HCEC 1CT (cell line): Measurements from ENCODE around the gene CTNNA1.

Experiments used
- DNase-seq: peaks from one replicate; pipeline ENCODE4 v3.0.0-alpha.2; 2017

The CTNNA1 gene

DNA sequence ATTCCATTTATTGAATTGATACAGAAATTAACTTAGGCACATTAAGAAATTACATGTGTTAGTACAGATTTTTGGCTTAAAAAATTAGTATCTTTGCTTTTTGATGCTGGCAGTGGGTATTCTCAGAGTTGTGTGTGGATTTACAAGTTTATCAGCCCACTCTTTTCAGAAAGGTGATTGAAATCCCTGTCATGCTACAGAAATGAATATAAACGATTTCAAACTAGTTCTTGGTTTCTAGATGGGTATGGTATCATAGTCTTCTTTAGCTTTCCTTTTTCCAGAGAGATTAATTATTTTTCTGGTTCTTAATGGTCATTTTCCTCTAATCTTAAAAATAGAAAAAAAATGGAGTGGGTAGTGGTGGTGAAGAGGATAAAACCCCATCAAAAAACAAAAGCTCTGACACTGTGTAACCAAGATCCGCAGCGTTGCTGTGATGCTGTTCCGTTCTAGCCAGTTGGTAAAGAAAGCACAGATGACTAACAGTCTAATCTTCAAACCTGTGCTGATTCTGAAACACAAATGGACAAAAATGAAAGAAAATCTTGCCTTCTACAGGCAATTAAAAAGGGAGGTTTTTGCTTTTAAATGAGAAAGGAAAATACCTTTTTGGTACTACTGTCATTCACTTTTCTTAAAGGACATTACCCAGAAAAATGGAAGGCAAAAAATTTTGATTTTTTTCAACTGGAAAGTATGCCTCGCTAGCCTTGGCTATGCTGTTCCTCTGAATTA is 116.7 kb downstream of the CTNNA1 start:
- DNase-seq = no peak

DNA sequence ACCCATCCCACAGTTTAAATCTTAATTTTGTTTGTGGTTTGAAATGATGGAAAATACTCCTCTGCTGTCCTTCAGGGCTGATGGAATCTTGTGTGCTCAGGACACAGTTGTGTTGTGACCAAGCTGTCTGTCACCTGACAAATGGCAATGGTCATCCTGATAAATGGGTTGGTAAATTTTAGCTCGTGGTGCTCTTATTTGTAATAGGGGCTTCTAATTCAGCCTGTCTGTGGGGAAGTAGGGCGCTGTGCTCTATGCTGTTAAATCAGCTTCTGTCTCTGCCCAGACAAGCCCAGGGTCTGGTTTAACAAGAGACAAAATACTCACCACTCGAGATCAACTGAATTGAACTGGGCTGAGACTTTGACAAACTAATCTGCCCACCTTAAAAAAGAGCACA is 117.4 kb downstream of the CTNNA1 start:
- no peak for DNase-seq

DNA sequence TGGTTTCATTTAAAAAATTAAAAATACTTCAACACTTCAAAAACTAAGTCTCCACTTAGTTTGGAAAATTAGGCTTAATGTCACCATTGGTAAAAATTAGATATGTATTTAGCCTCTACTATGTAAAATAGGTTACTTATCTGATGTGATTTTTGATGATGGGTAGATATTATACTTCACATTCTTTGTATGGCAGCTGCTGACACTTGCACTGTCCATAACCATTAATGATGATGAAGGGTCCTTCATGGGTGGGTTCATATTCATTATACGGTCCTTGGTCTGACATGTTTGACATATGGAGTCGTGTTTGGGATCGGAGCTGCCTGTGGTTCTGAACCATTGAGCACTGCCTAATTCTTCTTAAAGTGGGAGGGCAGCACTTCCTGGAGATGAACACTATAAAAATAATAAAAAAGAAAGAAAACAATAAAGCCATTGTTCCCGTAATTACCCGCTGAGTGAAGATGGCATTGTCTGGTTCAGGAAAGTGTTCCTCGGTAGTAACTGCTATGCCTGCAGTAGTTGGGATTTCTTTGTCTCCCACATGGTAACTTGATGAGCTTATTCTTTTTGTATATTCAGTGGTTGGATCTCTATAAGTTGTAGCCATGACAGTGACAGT is 119.7 kb downstream of the CTNNA1 start:
- DNase-seq = no peak

DNA sequence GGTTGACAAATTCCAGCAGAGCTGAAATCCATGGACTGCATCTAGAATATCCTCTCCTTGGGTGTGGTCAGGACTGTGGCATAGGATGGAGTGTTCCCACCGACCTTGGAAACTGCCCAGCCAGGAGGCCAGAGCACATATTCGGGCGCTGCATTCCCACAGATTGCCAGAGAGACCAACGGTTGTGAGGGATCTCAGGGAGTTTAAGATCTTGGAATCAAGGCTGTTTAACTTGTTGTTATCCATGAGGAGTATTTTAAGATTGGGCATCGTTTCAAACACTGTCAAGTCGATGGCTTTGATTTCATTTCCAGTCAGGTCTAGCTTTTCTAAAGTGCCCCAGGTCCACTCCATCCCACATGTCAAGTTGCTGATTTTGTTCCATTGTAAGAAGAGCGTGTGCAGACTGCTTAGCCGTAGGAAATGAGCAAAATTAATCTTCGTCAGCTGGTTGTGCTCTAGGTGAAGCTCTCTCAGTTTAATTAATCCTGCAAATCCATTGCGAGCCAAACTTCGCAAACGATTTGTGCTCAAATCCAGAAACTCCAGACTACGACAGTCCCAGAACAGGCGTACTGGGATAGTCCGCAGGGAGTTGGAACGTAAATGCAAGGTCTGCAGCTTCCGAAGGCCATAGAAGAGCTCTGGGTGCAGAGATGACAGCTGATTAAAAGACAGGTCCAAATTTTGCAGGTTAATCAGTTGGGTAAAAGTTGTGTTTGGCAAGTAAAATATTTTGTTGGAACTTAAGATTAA is 120.4 kb downstream of the CTNNA1 start:
- DNase-seq = no peak

DNA sequence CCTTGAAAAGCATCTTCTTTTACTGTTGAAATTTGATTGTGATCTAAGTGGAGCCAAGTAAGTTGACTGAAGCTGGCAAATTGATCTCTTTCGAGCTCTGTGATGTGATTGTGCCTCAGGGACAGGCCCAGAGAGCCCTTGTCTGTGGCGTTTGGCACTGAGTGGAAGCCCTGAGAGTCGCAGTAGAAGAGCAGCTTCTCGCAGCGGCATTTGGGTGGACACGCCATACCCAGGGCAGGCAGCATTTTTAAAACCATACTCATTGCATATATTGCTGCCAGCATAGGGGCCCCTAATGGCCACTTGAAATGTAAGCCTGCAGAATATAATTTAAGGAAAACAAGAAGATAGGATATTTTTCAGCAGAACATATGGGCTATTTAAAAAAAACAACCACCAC is 121.0 kb downstream of the CTNNA1 start:
- peak; percentile 3 for DNase-seq

DNA sequence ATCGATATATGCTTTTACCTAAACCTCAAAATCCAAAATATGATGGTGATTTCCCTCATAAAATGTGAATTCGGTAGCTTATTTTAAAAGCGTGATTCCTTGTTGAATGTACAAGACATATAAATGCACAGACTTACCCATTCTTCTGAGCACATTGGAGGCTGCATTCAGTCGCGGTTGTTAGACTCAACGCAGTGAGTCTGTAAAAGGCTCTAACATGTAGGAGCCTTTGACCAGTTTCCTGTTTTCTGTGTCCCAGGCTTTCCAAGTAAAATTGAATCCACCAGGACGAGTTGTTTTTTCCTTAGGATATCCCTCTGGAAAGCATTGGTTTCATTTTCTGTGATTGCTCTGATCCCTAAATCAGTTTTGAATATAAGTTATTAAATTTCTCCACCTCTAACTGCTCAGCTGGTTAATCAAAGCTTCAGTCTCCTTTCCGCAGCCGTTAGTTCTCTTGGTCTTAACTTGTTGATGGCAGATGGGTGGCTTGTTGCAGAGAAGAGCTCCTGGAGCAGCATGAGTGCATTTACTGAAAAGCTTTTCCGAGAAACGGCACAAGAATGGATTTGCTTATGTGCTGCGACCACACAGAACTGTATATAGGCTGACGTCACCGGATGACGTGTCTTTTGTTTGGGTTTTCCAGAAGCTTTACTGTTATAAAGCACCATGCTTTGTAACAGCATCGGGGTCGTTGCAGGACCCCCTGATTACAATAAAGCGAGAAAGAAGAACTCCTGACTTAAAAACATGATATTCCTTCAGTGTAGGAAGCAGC is 121.7 kb downstream of the CTNNA1 start, which contains the start of gene LRRTM2:
Gene LRRTM2 (minus strand): TSS at position 565 of the 781 bp plus-strand sequence. CDS start 424 bp downstream, at position 141.
- DNase-seq = peak; percentile 87

DNA sequence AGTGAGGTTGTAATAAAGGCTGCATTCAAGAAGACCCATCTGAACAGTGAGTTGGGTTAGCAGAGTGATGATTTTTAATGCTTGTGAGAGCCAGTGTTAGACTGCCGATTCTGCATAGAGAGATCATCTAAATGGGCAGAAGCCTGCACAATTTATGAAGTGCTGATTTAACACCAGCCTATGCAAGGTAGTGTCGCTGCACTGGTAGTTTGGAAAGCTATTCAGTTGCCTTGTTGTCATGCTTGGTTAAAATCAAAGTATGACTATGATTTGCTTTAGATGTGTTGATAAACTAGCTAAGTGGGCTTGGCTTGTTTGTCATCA is 122.3 kb downstream of the CTNNA1 start:
- no peak for DNase-seq

DNA sequence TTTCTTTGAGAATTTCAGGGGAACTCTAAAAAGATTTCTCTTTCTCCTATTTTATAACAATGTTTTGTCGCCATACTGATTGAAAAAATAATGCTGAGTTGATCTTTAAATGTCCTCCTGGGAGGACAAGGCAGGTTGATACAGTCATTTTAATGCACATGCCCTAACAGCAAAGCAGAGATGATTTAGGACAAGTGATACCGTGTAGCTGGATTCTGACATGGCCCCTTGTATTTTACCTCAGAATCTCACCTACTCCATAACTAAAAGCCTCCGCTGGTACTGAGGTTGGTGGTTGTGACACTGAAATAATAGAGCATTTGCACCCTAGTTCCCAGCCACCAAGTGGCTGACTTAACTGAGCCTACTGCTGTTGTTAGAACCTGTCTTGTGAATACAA is 122.7 kb downstream of the CTNNA1 start:
- no peak for DNase-seq

DNA sequence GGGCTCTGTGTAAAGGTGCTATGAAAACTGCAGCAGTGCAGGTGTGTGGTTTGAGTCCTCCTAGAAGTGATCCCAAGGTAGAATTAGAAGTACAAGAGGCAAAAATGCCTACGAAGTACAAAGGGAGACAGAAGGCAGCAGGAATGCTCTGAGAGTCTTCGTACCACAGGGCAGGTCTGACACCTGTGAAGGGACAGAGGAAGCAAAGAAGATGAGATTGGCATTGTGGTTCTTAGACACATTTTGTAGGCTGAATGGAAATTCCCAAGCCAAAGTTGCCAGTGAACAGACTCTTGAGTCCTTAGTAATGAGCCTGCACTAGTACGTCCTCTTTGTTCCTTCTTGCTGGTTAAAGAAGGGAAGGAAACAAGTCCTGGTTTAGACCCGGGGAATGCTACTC is 123.6 kb downstream of the CTNNA1 start:
- no peak for DNase-seq

DNA sequence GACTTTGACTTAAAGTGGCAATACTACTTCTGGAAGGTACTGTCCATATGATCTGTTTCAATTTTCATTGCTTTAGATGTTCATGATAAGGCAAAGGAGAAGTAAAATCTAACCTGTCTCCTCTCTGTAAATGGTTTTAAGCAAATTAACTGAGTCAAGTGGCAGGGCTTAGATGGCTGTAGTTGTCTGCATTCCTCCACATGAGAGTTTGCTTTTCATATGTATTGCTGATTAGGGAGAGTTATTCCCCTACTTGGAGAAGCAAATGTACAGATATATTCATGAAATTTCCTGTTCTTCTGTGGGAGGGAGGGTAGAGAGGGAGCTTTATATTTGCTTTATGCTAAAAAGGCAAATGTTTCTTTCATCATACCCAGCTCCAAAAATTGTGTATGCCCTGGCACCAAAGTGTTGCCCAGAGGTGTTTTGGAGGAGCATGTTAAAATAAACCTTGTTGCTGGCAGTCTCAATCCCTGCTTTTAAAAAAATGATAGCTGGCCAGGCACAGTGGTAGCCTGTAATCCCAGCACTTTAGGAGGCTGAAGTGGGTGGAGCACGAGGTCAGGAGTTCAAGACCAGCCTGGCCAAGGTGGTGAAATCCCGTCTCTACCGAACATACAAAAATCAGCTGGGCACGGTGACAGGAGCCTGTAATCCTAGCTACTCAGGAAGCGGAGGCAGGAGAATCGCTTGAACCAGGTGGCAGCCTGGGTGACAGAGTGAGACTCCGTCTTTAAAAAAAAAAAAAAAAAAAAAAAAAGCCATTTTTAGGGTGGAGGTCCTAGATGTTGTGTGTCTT is 125.4 kb downstream of the CTNNA1 start:
- no peak for DNase-seq

DNA sequence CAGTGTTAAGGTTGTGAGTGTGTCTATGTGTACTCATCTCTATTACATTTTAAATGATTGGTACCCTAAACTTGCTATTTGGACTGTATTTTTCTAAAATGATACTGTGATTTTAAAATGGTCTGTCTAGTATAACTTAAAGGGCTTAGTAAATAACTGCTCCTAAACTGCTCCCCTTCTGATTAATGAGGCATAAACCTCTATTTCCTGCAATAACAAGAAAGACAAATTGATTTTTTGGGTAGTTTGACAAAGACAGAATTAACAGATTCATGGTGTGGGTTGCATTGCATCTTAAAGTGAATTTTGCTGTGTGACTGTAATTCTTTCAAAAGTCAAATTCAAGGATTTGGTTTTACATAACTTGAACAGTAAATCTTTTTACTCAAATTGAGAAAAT is 130.0 kb downstream of the CTNNA1 start:
- no peak for DNase-seq

DNA sequence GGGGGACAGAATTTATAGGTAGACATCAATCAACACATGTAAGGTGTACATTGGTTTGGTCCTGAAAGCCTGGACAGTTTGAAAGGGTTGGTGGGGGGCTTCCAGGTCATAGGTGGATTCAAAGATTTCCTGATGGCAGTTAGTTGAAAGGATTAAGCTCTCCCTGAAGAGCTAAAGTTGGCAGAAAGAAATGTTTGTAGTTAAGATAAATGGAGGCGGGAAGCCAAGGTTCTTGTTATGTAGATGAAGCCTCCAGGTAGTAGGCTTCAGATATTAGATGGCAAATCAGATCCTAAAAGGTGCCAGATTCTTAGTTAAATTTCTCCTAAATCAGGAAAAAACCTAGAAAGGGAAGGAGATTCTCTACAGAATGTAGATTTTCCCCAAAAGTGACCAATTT is 130.9 kb downstream of the CTNNA1 start:
- no peak for DNase-seq

DNA sequence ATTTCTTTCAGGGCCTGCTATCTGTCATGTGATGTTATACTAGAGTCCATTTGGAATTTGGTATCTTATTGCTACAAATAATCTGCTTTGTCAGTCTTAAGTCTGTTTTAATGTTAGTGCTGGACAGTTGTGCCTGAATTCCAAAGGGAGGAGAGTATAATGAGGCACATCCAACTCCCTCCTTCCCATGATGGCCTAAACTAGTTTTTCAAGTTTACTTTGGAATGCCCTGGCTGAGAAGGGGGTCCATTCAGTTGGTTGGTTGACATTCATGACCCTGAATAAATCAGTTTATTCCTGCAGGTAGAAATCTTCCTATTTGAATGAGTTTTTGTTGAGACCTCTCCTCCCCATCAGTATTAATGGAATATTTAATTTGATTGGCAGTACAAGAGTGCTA is 131.3 kb downstream of the CTNNA1 start:
- DNase-seq = no peak

DNA sequence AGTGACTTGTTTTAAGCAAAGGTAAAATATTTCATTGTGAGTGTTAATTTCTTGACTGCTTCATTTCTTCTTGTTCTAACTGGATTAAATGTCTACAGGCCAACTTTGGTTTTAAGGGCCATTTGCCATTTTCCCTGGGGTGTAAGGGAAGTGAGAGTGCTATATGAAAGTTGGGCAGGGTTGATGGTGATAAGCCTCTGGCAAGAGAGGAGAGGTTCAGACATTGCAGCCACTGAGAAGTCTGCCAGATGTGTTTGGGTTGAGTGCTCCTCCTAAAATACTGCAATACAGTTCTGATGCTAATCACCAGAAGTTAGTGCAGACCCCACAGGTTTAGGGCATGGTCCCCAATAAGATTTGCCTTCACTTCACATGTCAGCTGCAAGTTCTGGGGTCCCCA is 136.8 kb downstream of the CTNNA1 start:
- DNase-seq = no peak

DNA sequence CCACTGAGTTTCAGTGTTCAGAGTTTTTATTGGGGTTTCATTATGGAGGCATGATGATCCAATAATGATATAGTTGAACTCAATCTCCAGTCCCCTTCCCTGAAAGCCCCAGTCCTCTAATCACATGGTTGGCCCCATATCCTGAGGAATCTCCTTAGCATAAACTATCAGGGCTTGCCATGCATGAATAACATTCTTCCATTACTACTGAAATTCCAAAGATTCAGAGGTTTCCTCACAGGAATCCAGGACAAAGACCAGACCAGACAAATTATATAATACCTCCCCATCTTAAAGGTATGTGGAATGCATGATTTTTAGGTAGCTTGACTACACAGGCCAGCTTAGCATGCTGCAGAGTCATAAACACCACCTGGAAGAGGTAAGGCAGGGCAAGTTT is 137.4 kb downstream of the CTNNA1 start:
- no peak for DNase-seq

DNA sequence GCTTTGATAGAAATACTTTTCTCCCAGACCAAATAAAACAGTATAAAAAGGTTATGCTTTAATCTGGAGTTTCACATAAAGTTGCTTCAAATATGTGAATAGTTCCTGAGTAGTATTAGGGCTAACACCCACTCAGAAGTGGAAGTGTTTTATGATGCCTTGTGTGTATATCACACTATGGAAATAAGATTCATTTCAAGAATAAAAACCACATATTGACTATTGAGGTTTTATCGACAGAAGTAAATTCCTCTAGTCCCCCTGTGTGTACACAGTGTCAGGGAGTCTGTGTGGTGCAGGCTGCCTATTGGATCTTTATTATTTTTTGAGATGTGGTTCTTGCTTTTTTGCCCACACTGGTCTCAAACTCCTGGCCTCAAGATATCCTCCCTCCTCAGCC is 142.7 kb downstream of the CTNNA1 start:
- no peak for DNase-seq

DNA sequence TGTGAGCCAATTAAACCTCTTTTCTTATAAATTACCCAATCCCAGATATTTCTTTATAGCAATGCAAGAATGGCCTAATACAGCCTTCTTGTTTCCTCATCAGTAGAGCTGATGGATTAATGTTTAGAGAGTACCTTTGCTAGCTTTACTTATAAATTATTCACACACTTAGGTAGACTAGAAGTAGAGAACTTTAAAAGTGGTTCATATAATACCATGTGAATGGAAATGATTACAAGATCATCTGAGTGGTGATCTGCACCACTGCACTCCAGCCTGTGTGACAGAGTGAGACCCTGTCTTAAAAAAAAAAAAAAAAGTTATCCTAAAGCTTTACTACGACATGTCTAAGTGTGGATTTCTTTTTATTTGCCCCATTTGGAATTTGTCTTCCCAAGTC is 145.1 kb downstream of the CTNNA1 start:
- DNase-seq = no peak

DNA sequence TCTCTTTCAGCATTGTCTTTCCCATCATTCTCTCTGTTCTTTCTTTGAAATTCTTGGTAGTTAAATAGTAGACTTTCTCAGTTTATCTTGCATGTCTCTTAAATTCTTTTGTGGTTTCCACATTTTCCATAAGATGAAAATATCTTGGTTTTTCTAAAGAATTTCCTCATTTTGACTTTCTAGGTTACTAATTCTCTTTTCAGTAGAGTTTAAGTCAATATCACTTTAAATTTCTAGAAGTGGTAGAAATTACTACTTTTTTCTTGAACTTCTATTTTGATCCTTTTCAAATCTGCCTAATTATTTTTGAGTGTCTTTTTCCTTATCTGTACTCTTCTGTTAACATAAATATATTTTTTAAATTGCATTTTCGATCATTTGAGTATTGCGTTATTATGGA is 145.5 kb downstream of the CTNNA1 start:
- DNase-seq = no peak

DNA sequence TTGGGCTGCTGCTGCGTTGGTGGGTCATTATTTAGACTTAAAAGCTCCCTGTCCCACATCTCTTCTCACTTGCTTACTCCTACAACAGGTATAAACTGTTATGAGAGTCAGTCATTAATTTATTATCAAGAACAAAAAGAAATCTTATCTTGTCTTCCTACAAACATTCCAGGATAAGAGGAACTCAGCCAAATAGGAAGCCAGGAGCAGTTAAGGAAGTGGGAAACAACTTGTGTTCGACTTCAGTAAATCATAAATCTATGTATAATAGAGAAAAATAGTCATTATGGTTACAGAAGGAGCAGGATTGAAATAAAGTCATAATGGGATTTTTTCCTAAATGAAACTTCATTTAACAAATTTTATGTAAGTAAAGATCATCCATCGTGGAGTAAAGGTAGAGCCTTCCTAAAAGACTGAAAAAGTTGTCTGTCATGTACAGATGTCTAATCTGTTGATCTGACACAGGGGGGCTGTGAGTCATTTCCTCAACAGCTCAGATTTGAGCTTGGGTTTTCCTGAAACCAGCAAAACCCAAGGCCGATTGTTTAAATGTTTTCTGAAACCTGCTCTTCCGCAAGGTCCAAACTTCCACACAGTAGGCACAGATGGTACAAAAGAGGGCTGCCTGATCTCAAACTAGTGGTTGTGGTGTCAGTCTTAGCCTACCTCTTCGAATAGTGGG is 147.2 kb downstream of the CTNNA1 start:
- DNase-seq = peak; percentile 76

DNA sequence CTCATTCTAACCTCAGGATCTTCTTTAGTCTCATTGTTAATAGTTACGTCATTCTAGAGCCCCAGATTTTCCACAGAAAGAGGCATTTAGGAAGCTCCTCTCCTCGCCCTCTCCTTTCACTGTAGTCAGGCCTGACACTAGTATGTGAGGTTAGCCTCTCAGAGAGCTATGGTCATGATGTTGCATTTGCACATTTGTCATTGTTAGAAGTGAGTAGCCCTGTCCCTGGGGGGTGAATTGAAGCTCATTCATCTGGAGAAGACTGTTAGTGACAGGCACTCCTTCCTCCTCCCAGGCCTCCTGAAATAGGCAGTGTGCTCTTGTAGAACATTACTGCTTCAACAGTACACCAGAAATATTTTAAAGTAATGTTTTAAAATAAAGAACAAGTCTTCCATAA is 148.5 kb downstream of the CTNNA1 start:
- no peak for DNase-seq

DNA sequence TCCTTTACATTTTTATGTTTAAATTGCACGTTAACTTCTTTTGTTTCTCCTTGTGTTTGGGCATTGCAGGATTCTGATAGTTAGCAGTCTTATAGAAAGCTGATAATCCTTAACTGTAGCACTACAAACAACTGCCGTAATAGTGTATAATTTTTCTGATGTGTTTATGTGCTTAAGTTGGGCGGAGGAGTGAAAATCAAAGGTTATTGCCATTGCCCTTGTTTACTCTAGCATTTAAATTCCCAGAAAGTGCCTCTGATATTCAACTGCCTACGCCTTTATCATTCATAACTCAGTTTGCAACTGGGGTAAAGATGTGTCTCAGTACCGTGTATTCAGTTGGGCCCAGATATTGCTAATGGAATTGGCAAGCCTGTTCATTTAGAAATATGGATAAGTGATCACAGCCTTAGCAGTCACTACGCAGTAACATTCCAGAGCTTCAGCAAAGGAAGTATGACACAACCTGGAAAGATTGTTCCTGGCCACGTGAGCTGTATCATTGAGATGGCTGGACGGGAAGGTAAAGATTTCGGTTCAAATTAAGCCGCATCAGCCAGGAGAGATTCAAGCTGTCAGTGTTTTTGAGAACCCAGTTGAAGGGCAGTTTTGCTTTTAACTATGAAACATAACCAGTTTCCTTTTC is 150.0 kb downstream of the CTNNA1 start:
- DNase-seq = peak; percentile 56
